Duodenal mucosa (tissue), 2 donors: ENCODE data around the gene BGN.

ENCODE experiments used
- H3K27ac ChIP-seq: one replicate; pipeline ENCODE4 v1.7.0; 2013; ENCODE audit warnings: low read depth, low read length
- H3K27me3 ChIP-seq, 2 donors: one replicate each; pipeline ENCODE4 v1.7.0; 2013; ENCODE audit warnings: low read length in 2 of 2, control low read depth in 1 of 2; ENCODE audit not compliant: insufficient read depth in 2 of 2, control insufficient read depth in 1 of 2
- H3K36me3 ChIP-seq, 2 donors: one replicate each; pipeline ENCODE4 v1.7.0; 2013; ENCODE audit warnings: low read length in 2 of 2, control low read depth in 1 of 2; ENCODE audit not compliant: insufficient read depth in 2 of 2, control insufficient read depth in 1 of 2
- H3K4me1 ChIP-seq, 2 donors: one replicate each; pipeline ENCODE4 v1.7.0; 2013; ENCODE audit warnings: low read length in 2 of 2, control low read depth in 1 of 2; ENCODE audit not compliant: insufficient read depth in 2 of 2, control insufficient read depth in 1 of 2
- H3K4me3 ChIP-seq, 2 donors: one replicate each; pipeline ENCODE4 v1.7.0; 2013; ENCODE audit warnings: low read length in 2 of 2, low read depth in 1 of 2
- H3K9ac ChIP-seq, 2 donors: one replicate each; pipeline ENCODE4 v1.7.0; 2013; ENCODE audit warnings: low read length in 2 of 2, low read depth in 1 of 2
- H3K9me3 ChIP-seq, 2 donors: one replicate each; pipeline ENCODE4 v1.7.0; 2013; ENCODE audit warnings: low read length in 2 of 2, control low read depth in 1 of 2; ENCODE audit not compliant: control insufficient read depth in 1 of 2

The BGN gene

GRCh38 chrX:153450114-153450948 is 44.4 kb upstream of the BGN start:
- Histone ChIP-seq H3K27ac (no peak overlapping the region), H3K9ac (no peak overlapping the region), H3K9me3 (no peaks in the 10 kb centered on the region), H3K4me3 (no peak overlapping the region), H3K27me3 (no peaks in the 10 kb centered on the region), H3K4me1 (no peaks in the 10 kb centered on the region), H3K36me3 (peaks cover 0 to 4% of the 10 kb centered on the region in 2 donors)

- Histone ChIP-seq H3K27ac (no peak overlapping the region), H3K4me1 (no peaks in the 10 kb centered on the region), H3K4me3 (no peak overlapping the region), H3K9me3 (no peaks in the 10 kb centered on the region), H3K9ac (no peak overlapping the region), H3K36me3 (peaks cover 0 to 4% of the 10 kb centered on the region in 2 donors), H3K27me3 (no peaks in the 10 kb centered on the region)
These were observed 43.9 kb upstream of the BGN start for GRCh38 chrX:153450949-153451277.

- H3K36me3 ChIP-seq, result peaks cover 2 to 10% of the 10 kb centered on the region in 2 donors
- no peaks in the 10 kb centered on the region for H3K27me3 ChIP-seq
- no peak overlapping the region for H3K9ac ChIP-seq
- no peaks in the 10 kb centered on the region for H3K9me3 ChIP-seq
- H3K4me1 ChIP-seq, result no peaks in the 10 kb centered on the region
- no peak overlapping the region for H3K27ac ChIP-seq
- H3K4me3 ChIP-seq, result no peak overlapping the region
These were observed 39.8 kb upstream of the BGN start for GRCh38 chrX:153454901-153455550.

GRCh38 chrX:153455571-153455970 is 39.2 kb upstream of the BGN start:
- H3K27ac ChIP-seq, result no peak overlapping the region
- no peaks in the 10 kb centered on the region for H3K4me1 ChIP-seq
- no peak overlapping the region for H3K4me3 ChIP-seq
- no peaks in the 10 kb centered on the region for H3K9me3 ChIP-seq
- no peak overlapping the region for H3K9ac ChIP-seq
- H3K36me3 ChIP-seq, result peaks cover 4 to 12% of the 10 kb centered on the region in 2 donors
- H3K27me3 ChIP-seq, result no peaks in the 10 kb centered on the region

GRCh38 chrX:153456161-153456560 is 38.6 kb upstream of the BGN start:
- Histone ChIP-seq H3K27me3 (no peaks in the 10 kb centered on the region), H3K36me3 (peaks cover 4 to 12% of the 10 kb centered on the region in 2 donors), H3K9me3 (no peaks in the 10 kb centered on the region), H3K4me3 (no peak overlapping the region), H3K27ac (no peak overlapping the region), H3K4me1 (no peaks in the 10 kb centered on the region), H3K9ac (no peak overlapping the region)

- Histone ChIP-seq H3K9me3 (no peaks in the 10 kb centered on the region), H3K9ac (no peak overlapping the region), H3K4me1 (no peaks in the 10 kb centered on the region), H3K4me3 (no peak overlapping the region), H3K27ac (no peak overlapping the region), H3K36me3 (peaks cover 4 to 12% of the 10 kb centered on the region in 2 donors), H3K27me3 (no peaks in the 10 kb centered on the region)
These were observed 38.1 kb upstream of the BGN start for GRCh38 chrX:153456704-153457103.

GRCh38 chrX:153457136-153457825 is 37.5 kb upstream of the BGN start:
- Histone ChIP-seq H3K9ac (no peak overlapping the region), H3K36me3 (peaks cover 4 to 12% of the 10 kb centered on the region in 2 donors), H3K27ac (no peak overlapping the region), H3K4me3 (no peak overlapping the region), H3K4me1 (no peaks in the 10 kb centered on the region), H3K9me3 (no peaks in the 10 kb centered on the region), H3K27me3 (no peaks in the 10 kb centered on the region)

- H3K4me3 ChIP-seq, result no peak overlapping the region
- no peaks in the 10 kb centered on the region for H3K27me3 ChIP-seq
- H3K9me3 ChIP-seq, result no peaks in the 10 kb centered on the region
- no peaks in the 10 kb centered on the region for H3K4me1 ChIP-seq
- no peak overlapping the region for H3K9ac ChIP-seq
- H3K27ac ChIP-seq, result no peak overlapping the region
- peaks cover 4 to 12% of the 10 kb centered on the region in 2 donors for H3K36me3 ChIP-seq
These were observed 36.8 kb upstream of the BGN start for GRCh38 chrX:153457827-153458466.

- peaks cover 4 to 12% of the 10 kb centered on the region in 2 donors for H3K36me3 ChIP-seq
- no peaks in the 10 kb centered on the region for H3K27me3 ChIP-seq
- H3K4me3 ChIP-seq, result no peak overlapping the region
- no peak overlapping the region for H3K27ac ChIP-seq
- no peaks in the 10 kb centered on the region for H3K9me3 ChIP-seq
- no peaks in the 10 kb centered on the region for H3K4me1 ChIP-seq
- H3K9ac ChIP-seq, result no peak overlapping the region
These were observed 36.3 kb upstream of the BGN start for GRCh38 chrX:153458476-153458875.

GRCh38 chrX:153459986-153460385 is 34.8 kb upstream of the BGN start:
- Histone ChIP-seq H3K9me3 (no peaks in the 10 kb centered on the region), H3K27me3 (no peaks in the 10 kb centered on the region), H3K4me3 (no peak overlapping the region), H3K4me1 (no peaks in the 10 kb centered on the region), H3K36me3 (peaks cover 4 to 22% of the 10 kb centered on the region in 2 donors), H3K27ac (no peak overlapping the region), H3K9ac (no peak overlapping the region)
